ENCODE data around the gene DNAH12.

GRCh38 chr3:57383406-57383805, 160.7 kb downstream of the DNAH12 start:
- TF ChIP-seq CTCF (IDR thresholded peaks at IDR 0.05), result no peak
- TF ChIP-seq GABPB1 (CRISPR knock-in tag; IDR thresholded peaks at IDR 0.05), result no peak
- TF ChIP-seq NR3C1 (CRISPR knock-in tag; conservative IDR thresholded peaks at IDR 0.05; ENCODE audit: low read depth), result no peak
- TF ChIP-seq E2F4 (CRISPR knock-in tag; IDR thresholded peaks at IDR 0.05; ENCODE audit: borderline replicate concordance, low read depth), result no peak
- no peak for TF ChIP-seq HMGXB4 (CRISPR knock-in tag; IDR thresholded peaks at IDR 0.05)
- no peak for TF ChIP-seq ELF4 (CRISPR knock-in tag; IDR thresholded peaks at IDR 0.05; ENCODE audit: low read depth)
- no peak for TF ChIP-seq FOXK1 (CRISPR knock-in tag; IDR thresholded peaks at IDR 0.05)
- no peak for TF ChIP-seq KAT7 (CRISPR knock-in tag; IDR thresholded peaks at IDR 0.05; ENCODE audit: borderline replicate concordance)
- TF ChIP-seq SMAD4 (CRISPR knock-in tag; IDR thresholded peaks at IDR 0.05), result no peak
- no peak for TF ChIP-seq ATF6 (CRISPR knock-in tag; IDR thresholded peaks at IDR 0.05)
- no peak for TF ChIP-seq E2F1 (CRISPR knock-in tag; IDR thresholded peaks at IDR 0.05)
- no peak for TF ChIP-seq IRF2 (CRISPR knock-in tag; IDR thresholded peaks at IDR 0.05; ENCODE audit: borderline replicate concordance, low read depth)
- no peak for TF ChIP-seq MAX (CRISPR knock-in tag; IDR thresholded peaks at IDR 0.05)
- TF ChIP-seq ATF2 (CRISPR knock-in tag; IDR thresholded peaks at IDR 0.05; ENCODE audit: borderline replicate concordance, low read depth), result no peak
